ENCODE results near the gene PLEKHG3. TPM values are rescaled to one million over a fixed set of nuclear protein-coding genes. Genes with fewer than 3 reads are reported as not detected.

Gene PLEKHG3
- total RNA-seq, 1 experiment from 2014 or later, result 13.8 TPM

GRCh38 chr14:64784006-64784405, 79.8 kb downstream of the PLEKHG3 start:
- DNase-seq (ENCODE audit: low read depth), result no peak

DNA sequence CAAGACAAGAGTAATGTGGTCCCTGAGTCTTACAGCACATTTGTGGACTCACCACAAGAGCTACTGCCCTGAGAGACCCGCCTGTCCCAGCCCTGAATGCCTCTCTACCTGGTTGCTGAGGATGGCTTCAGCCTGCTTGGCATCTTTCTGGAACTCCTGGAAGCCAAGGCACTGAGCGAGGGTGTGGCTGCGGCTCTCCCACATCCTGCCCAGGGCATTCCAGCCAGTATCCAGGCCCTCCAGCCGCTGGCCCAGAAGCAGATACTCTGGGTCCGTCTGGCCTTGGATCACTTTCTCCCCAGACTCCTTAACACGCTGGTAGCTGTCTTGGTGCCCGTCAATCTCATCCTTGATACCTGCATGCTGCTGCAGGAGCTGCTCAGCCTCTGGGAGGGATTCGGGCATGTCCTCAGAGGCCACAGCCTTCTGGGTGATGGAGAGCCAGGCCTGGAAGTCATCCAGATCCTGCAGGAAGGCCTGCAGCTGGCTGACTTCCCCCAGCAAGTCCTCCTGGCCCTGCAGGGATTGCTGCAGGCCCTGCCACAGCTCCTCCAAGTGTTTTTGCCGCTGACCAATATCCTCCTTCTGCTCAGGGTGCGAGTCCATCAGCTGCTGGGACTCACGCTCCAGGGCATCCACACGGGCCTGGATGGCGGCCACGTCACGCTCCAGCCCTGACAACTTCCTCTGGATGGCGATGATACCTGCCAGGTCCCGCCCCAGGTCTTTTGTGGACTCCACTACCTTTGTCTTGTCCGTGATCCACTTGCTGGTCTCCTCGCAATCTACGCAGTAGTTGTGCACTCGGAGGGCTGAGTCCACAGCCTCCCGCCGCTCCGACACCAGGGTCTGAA, 82.3 kb downstream of the PLEKHG3 start:
- peak; percentile 39 for DNase-seq (ENCODE audit: low read depth)

- DNase-seq (ENCODE audit: low read depth), result no peak
Observed at GRCh38 chr14:64787619-64788018, 83.4 kb downstream of the PLEKHG3 start.

DNA sequence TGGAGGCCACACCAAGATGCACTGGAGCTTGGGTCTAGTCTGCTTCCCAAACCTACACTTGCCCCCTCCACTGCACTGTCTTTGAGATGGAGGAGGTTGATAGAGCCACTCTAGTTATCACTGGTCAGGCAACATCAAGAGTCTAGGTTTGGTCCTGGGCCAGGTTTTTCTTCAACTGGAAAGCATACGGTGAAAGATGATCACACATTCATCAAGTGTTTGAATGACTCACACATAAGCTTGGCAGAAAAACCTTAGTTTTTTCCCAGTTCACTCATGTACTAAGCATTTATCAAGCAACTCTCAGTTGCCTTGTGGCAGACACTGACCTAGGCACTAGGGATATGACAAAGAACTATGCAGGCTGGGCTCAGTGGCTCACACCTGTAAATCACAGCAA, 84.5 kb downstream of the PLEKHG3 start:
- peak; percentile 96 for DNase-seq (ENCODE audit: low read depth)

GRCh38 chr14:64789696-64790095, 85.5 kb downstream of the PLEKHG3 start:
- DNase-seq (ENCODE audit: low read depth), result no peak

GRCh38 chr14:64790478-64790877, 86.3 kb downstream of the PLEKHG3 start:
- no peak for DNase-seq (ENCODE audit: low read depth)

DNA sequence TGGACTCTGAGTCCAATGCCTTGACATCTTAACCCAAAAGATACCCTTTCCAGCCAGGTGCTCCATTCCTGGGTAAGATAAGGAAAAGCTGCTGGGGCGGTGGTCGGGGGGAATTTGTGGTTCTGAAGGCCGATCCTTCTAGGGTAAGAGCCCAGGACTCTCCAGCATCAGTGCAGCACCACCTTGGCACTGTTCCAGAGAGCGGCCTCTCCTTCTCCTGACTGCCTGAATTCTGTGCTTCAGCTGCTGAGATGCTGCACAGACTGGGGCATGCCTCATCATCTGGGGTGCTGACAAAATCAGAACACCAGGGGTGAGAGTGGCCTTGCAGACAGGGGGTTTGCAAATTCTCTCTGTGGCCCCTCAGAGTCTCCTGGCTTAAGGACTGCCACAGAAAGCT, 88.0 kb downstream of the PLEKHG3 start:
- DNase-seq (ENCODE audit: low read depth), result no peak

DNA sequence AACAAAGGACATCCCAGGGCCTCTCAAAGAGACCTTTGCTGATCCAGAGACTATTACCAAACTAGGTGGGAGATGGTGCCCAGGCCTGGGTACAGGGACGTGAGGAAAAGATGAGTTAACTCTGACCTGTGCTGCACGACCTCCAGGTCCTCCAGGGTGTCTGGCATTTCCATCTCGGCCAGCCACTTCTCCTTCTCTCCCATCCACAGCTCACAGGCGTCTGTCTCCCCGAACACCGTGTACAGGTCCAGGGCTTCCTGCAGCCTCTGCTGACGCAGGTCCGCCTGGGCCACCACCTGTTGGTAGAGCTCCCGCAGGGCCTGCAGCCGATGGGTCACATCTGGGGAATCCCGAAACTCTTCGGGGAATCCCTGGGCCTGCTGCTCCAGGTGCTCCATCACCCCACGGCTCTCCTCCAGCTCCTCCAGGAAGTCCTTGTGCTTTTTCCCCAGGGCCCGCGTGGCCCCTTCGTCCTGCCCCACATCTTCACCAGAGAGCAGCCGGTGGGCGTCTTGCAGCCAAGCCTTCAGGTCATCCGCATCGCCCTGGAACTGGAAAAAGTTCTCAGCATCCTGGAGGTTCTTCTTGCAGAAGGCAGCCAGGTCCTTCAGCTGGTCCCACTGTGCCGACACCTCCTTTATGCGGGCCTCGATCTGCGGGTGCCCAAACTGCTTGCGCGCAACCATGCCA, 88.8 kb downstream of the PLEKHG3 start:
- DNase-seq (ENCODE audit: low read depth), result no peak

DNA sequence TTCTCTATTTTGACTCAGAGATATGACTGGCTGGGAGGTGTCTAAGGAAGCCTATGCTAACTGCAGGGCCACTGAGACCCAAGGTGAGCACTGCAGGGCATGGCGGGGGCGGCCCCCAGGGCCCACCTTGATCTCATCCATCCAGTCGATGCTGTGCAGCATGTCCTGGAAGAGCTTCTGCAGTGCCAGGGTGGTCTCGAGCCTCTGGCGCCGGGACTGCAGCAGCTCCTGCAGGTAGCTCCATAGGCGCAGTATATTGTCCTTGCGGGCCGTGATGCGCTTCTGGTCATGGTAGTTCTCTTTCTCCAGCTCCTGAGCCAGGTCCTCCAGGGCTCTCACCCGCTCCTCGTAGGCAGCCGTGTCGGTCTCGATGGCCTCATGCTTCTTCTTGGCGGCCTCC, 91.0 kb downstream of the PLEKHG3 start:
- no peak for DNase-seq (ENCODE audit: low read depth)

DNA sequence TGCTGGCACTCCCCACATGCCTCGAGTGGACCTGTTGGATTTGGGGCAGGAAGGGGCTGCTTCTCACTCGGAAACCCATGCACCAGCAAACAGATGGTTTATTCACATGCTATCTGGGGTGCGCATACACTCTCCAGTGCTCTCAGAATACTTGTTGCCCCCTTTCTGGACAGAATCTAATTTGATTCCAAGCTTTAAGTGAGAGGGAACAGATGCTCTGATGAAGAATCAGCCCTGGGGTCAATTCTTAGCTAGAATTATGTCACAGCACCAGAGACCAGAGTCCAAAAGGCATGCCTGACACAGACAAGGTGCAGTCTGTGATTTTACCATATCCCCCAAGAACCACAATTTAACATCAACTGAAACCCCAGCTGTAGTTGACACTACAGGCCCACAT, 91.7 kb downstream of the PLEKHG3 start:
- no peak for DNase-seq (ENCODE audit: low read depth)

GRCh38 chr14:64796369-64796768, 92.1 kb downstream of the PLEKHG3 start:
- no peak for DNase-seq (ENCODE audit: low read depth)

DNA sequence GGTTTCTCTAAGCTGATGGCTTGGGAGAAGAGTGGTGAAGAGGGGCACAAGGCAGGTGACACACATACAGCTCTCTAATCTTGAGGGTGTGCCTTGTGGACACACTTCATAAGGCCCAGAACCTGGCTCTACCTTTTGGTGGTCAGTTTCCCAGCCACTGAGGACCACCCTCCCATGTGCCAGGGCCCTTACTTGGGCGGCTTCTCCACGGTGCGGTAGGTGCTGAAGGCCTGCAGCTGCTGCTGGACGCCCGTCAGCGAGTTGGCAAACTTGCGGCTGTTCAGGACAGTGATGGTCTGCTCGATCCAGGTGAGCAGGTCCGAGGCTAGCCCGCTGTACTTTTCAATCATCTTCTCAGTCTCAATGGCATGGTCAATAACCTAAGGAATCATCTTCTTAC, 95.3 kb downstream of the PLEKHG3 start:
- no peak for DNase-seq (ENCODE audit: low read depth)

Other genes with a start within 250 kb of the PLEKHG3 start
- gene AKAP5, start 238.9 kb upstream of the PLEKHG3 start, total RNA-seq (2014; rRNA removed; shearing (Covaris generic)), result 3.9 and 4.9 TPM in 2 replicates
- 5.5 and 6.3 TPM in 2 replicates for gene ZBTB25, start 200.6 kb upstream of the PLEKHG3 start, total RNA-seq (2014; rRNA removed; shearing (Covaris generic))
- gene ZBTB1, start 199.7 kb upstream of the PLEKHG3 start, total RNA-seq (2014; rRNA removed; shearing (Covaris generic)), result 44.1 and 51.4 TPM in 2 replicates
- gene HSPA2, start 163.7 kb upstream of the PLEKHG3 start, total RNA-seq (2014; rRNA removed; shearing (Covaris generic)), result 1.2 and 2.6 TPM in 2 replicates
- gene PPP1R36, start 154.5 kb upstream of the PLEKHG3 start, total RNA-seq (2014; rRNA removed; shearing (Covaris generic)), result 0.10 and 0.89 TPM in 2 replicates
- gene SPTB, start 175.5 kb downstream of the PLEKHG3 start, total RNA-seq (2014; rRNA removed; shearing (Covaris generic)), result 0.86 and 1.5 TPM in 2 replicates
- 84.4 and 138 TPM in 2 replicates for gene CHURC1, start 210.0 kb downstream of the PLEKHG3 start, total RNA-seq (2014; rRNA removed; shearing (Covaris generic))
- not detected in 2 replicates for gene GPX2, start 238.3 kb downstream of the PLEKHG3 start, total RNA-seq (2014; rRNA removed; shearing (Covaris generic))